Ramos (cell line): ENCODE results near the gene WDR88.
"Not testable (repeated sequence)": the region's sequence is repeated elsewhere in the genome, so short reads cannot be mapped to it uniquely, and the experiment has no call there.

ENCODE experiments used
- in situ Hi-C: fragments of 300-500 bp; cut with MboI; formaldehyde crosslinking; loops from one replicate; pipeline ENCODE4 v1.14.3; 2022; ENCODE audit warnings: low sequenced_read_pairs; ENCODE audit not compliant: unreplicated experiment

The WDR88 gene

DNA sequence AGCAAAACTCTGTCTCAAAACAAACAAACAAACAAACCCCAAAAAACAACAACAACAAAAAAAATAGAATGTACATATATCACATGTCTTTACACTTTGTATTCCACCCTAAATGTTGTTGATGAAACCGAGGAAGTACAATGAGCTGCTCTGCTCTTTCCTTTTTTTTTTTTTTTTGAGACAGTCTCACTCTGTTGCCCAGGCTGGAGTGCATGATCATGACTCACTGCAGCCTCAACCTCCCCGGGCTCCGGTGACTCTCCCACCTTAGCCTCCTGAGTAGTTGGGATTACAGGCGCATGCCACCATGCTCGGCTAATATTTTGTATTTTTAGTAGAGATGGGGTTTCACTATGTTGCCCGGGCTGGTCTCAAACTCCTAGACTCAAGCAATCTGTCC is 31.6 kb downstream of the WDR88 start:
- in situ Hi-C loops: no loop called here

DNA sequence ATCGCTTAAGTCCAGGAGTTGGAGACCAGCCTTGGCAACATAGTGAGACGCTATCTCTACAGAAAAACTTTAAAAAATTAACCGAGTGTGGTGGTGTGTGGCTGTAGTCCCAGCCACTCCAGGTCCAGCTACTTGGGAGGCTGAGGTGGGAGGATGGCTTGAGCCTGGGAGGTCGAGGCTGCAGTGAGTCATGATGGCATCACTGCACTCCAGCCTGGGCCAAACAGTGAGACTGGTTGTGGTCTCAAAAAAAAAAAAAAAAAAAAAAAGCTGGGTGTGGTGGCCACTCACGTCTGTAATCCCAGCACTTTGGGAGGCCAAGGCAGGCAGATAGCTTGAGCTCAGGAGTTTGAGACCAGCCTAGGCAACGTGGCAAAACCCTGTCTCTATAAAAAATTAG is 34.1 kb downstream of the WDR88 start:
- in situ Hi-C loops: not testable (repeated sequence)

DNA sequence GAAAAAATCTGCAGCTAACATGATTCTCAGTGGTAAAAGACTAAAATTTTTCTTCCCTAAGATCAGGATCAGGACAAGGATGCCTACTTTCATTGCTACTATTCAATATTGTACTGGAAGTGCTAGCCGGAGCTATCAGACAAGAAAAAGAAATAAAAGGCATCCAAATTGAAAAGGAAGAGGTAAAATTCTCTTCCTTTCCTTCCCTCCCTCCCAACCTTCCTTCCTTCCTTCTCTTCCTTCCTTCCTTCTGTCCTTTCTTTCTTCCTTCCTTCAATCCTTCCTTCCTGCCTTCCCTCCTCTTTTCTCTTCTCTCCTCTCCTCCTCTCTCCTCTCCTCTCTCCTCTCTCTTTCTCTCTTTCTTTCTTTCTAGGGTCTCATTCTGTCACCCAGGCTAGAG is 35.5 kb downstream of the WDR88 start:
- in situ Hi-C loops: no loop called here

DNA sequence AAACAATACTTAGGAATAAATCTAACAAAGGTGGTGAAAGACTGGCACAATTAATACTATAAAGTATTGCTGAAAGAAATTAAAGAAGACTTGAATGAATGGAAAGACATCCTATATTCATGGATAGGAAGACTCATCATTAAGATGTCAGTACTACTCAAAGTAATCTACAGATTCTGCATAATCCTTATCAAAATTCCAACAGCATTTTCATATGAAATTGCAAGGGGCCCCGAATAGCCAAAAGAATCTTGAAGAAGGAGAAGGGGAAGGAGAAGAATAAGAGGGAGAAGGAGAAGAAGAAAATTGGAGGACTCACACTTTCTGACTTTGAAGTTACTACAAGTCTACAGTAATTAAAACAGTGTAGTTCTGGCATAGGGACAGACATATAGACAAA is 36.6 kb downstream of the WDR88 start:
- in situ Hi-C loops: no loop called here

DNA sequence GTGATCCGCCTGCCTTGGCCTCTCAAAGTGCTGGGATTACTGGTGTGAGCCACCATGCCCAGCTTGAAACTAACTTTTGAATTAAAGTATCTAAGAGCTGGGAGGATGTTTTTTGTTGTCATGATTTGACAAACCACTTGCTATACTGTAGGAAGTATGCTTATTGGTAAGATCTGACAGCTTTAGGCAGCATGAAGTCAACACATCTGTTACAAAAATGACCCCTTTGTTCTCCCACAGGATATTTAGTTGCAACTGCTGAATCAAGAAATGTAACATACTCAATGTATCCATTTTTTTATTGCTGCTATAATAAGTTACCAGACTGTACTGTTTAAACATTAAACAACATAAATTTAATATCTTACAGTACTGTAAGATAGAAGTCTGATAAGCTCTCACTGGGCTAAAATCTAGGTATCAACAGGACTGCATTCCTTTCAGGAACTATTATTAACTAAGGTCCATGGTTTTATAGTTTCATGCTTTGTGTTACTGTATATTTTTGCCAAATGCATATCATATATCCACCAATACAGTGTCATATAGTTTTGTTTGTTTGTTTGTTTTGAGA is 39.4 kb downstream of the WDR88 start:
- in situ Hi-C loops: no loop called here

DNA sequence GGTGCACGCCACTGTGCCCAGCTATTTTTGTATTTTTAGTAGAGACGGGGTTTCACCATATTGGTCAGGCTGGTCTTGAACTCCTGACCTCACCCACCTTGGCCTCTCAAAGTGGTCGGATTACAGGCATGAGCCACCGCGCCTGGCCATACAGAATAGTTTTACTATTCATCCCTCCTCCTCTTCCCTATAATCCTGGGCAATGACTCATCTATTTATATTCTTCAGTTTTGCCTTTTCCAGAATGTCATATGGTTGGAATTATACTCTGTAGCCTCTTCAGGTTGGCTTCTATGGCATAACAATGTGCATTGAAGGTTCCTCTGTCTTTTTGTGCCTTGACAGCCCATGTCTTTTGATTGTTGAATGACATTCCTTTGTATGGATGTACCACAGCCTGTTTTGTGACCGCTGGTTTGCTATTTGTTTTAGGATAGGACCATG is 40.0 kb downstream of the WDR88 start:
- in situ Hi-C loops: no loop called here

DNA sequence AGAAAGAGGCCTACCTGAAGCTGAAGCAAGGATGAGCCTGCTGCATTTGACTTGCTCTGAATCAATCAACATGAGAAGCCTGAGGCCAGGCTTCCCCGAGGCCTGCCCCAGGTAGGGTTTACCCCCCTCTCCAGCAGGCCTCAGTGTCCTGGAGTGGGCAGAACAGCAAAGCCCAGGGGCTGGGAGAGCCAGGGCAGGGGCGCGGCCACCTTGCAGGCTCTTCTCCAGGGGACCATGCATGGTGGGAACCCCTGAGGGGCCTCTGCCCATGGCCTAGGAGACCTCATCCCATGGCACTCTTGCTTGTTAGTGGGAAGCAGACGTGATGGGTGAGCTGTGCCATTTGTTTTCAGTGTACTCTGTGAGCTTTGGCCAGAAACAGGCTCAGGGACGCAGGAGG is 42.3 kb downstream of the WDR88 start:
- in situ Hi-C loops: no loop called here

DNA sequence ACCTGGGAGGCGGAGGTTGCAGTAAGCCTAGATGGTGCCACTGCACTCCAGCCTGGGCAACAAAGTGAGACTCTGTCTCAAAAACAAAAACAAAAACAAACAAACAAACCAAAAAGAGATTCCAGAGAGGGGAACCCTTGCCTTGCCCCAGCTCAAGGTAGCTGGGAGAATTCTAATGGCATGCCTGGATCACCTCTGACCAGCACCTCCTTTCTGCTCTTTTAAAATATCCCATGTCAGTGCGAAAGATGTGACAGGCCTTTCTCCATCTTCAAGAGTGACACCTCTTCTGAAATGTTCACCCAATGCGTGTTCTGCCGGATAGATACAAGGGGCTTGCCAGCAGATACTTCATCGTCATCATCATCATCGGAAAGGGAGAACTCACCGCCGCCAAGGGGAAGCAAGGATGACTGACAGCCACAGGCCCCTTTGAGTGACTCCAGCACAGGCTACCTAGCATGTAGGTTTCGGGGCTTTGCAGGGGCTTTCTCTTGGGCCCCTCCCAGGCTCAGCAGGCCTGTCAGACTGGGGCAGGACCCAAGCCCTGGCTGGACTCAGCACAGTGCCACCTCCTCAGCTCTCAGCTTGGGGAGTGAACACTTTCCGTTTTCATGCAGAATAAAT is 43.4 kb downstream of the WDR88 start:
- in situ Hi-C loops: no loop called here

DNA sequence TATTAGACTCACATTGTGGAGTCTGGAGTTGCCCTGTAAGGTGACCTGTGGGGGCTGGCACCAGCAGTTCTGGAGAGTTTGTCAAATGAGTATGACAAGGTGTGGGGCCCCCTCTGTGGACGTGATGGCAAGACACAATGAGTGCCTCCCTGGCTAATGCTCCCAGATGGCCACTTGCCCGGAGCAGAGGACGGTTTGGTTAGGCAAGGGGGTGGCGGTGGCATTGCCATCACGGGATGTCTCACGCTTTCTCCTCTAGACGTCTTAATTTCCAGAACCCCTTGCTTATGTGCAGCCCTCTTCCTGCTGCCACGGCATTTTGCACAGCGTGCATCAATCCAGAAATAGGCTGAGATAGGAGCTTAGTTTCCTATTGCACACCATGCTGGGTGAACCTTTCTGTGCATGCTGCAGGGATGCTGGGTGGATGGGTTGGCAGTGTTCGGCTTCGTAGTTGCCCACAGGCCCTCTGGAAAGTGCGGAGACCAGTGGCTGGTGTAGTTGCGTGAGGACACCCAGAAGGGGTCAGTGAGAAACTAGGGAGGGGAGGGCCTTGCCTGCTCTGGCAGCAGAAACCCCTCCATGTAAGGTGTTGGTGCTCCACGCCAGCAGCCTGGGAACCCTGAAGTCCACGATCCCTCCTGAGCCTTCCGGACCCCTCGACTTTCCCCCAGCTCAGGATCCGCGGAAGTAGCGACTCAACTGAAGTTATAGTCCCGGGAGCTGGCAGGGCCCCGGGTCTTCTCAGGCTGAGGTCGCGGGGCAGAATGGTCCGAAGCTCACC is 44.2 kb downstream of the WDR88 start:
- in situ Hi-C loops: no loop called here

DNA sequence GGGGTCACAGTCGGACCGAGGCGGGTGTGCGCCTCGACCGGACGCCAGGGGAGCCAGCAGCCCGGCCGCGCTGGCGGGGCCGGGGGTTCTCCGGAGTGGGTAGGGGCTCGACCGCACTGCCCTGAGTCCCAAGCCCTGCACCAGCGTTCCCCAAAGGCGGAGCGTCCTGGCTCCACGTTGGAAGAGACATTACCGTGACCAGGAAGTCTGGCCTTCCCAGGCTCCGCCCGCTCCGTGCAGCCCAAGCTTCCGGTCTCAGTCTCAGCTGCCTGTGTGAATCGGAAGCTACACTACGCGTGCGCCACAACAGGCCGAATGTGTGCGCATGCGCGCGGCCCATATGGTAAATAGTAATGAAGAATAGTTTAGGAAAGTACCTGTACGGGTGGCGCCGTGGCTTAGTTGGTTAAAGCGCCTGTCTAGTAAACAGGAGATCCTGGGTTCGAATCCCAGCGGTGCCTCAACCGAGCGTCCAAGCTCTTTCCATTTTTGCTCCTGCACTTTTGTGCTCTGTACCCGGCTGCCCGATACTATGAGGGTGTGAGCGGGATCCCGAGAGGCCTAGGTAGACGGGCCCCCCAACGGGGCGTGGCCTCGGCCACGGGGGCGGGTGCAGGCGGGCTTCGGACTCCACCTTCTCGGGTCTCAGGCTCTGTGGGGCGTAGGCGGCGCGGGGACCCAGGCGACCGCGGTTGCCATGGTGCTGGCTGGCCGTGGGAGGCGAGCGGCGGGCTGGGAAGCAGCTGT is 44.9 kb downstream of the WDR88 start:
- in situ Hi-C loops: no loop called here

DNA sequence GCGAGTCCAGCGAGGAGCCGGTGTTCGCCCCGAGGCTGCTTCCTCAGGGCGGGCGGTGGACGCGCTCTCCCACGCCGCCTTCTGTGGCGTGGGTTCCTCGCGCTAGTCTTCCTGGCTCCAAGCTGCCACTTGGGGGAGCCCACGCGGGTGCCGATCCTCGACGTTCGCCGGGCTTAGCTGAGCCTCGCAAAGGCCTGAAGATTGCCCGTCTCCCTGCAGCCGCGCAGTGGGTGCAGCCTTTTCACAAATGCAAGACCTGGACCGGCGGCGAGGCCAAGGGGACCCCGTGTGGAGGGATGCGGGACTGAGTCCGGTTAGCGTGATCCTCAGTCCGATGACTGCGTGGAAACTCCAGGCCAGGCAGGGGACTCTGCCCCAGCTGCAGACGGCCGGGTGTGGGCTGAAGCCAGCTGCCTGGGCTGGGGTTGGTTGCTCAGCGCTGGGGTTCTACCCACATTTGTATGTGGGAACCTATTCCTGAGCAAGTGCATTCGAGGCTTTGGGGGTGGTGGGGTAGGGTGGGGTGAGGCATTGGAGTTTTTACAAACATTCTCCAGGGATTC is 45.6 kb downstream of the WDR88 start:
- in situ Hi-C loops: no loop called here

DNA sequence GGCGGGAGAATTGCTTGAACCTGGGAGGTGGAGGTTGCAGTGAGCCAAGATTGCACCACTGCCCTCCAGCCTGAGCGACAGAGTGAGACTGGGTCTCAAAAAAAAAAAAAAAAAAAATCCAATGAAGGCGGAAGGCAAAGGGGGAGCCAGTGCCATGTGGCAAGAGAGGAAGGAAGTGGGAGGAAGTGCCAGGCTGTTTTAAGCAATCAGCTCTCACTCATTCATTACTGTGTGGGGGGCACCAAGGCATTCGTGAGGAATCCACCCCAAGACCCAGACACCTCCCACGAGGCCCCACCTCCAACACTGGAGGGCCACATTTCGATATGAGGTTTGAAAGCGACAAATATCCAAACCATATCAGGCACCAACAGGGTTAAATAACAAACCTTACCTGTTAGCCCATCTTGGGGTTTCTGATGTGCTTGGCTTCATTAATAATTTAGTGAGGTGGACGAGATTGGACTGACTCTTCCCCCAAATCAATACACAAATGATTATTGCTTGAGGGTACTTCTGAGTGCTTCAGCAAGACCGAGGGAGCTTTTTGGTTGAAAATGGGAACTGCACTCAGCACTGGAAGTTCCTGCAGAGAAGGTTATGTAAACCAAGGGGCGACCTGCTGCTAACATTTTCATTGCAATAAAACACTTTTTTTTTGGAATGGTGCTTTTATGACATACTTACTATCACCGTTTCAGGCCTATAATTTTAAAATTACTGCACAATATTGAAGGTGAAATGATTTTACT is 54.7 kb downstream of the WDR88 start:
- in situ Hi-C loops: no loop called here

DNA sequence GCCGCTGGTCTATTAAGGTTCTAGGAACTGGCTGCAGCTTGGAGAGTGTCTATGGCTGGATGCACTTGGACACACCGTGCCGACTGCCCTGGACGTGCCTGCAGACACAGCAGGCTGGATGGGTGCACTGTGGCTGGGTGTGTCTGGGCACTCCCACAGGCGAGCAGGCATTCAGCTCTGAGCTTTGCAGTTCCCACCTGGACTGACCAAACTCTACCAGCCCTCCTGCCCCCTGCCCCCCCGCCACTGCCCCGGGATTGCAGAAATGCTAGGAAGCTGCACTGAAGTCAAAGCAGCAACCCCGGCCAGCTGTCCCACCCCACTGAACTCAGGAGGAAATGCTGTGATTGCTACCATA is 55.2 kb downstream of the WDR88 start:
- in situ Hi-C loops: no loop called here

DNA sequence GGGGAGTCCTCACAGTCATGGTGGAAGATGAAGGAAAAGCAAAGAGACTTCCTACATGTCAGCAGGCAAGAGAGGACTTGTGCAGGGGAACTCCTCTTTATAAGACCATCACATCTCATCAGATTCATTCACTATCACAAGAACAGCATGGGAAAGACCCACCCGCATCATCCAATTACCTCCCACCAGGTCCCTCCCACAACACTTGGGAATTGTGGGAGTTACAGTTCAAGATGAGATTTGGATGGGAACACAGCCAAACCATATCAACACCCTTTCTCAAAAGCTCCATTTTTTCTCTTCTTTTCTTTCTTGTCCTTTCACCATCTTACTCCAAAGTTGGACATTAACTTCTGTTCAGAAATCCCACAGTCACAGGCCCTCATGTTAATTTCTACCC is 57.5 kb downstream of the WDR88 start:
- in situ Hi-C loops: no loop called here

DNA sequence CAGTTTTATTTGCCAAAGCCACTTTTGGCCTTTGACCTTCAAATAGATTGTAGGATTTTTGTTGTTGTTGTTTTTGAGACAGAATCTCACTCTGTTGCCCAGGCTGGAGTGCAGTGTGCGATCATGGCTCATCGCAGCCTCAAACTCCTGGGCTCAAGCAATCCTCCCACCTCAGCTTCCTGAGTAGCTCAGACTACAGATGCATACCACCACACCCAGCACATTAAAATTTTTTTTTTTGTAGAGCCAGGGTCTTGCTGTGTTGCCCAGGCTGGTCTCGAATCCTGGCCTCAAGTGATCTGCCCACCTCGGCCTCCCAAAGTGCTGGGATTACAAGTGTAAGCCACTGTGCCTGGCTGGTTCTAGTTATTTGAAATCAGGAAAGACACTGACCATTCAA is 59.2 kb downstream of the WDR88 start:
- in situ Hi-C loops: not testable (repeated sequence)

DNA sequence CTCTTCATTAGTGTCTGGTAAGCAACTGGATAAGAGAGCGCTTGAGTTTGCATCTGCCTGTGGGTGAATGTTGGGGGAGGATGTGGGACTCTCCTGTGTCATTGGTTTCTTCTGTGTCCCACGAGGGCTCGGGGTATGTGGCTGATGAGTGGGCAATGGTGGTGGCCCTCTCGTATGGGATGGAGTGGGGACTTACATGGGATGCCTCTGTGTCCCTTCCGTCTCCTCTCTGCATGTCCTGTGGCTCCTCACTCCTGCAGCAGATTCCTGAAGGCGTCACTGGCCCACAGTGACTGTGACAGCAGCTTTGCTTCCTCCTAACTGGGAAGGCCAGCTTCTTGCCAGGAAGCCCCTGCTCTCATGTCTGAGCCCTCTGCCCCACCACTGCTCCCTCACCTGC is 59.6 kb downstream of the WDR88 start:
- in situ Hi-C loops: no loop called here

DNA sequence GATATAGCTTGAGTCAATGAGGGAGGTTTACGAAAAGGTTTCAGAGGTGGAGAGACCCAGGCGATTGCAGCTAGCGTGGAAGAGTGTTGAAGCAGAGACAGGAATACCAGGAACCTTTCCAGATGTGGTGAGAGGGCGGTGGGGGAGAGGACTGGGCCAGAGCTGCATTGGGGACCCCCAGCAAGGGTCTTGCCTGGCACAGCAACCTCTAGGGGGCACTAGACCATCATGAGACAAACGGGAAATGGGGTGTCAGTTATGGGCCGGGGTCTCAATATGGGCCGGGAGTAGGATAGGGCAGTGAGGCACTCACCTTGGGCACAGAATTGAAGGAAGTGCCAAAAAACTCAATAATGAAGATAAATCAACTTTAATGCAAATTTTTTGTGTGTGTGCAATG is 60.1 kb downstream of the WDR88 start:
- in situ Hi-C loops: no loop called here

DNA sequence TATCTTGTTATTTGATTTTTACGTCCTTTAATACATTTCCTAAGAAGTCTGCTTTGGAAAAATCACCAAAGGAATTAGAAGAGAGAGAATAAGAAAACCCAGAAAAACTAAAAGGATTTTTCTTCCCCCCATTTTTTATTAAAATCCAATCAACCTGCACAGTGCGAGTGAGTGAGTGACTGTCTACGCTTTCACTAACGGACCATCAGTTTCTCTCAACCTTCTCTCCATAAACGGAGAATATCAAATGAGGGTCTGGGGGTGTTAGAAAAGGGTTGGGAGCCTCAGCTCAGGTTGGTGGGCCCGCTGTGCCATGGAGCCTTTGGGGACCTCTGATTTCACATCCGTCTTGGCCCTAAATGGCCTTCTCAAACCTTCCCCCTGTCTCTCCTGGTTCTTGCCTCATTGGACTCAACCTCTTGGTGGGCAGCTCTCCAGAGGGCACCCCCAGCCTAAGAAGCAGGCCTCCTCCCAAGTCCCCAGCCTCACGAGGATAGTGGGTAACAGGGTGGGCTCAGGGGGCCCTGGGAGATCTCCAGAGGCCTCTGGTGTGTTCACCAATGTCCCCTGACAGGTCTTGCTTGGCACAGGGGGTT is 61.5 kb downstream of the WDR88 start:
- in situ Hi-C loops: no loop called here

DNA sequence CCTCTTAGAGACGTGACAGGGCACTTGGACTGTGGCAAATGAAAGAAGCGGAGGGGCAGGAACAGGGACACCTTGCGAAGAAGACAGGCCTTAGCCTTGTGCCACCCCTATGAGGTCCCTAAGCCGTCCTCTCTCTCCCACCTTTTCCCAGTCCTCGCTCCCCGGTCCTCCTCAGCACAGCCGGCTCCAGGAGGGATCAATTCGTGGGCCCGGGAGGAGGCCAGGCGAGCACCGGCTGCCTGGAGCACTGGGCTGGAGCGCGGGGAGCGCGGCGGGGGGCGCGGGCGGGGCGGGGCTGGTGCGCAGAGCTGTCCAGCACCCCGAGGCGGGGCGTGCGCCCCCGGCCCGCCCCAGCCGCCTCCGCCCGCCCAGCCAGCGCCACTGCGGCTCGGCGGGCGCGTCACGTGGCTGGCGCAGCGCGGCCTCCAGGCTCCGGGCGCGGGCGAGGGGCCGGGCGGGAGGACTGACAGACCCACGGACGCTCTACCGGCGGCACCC is 62.0 kb downstream of the WDR88 start, which contains the start of gene LRP3:
TSS of gene LRP3 (plus strand) at position 466 of the 498 bp plus-strand sequence. CDS start 456 bp downstream, outside the sequence.
- in situ Hi-C loops: no loop called here
